PC-9 (cell line): ENCODE measurements around the gene FHAD1. TPM values are rescaled to one million over a fixed set of nuclear protein-coding genes. Genes with fewer than 3 reads are reported as not detected.

Experiments used
- BruUV-seq: library from RNA; stranded (reverse); fragments of 400-500 nt; replicated peaks from 2 replicates; lab custom pipeline; 2021; lab: Mats Ljungman, UMichigan
- CTCF ChIA-PET: fragments of 300-600 bp; sonication (Branson Sonifier 250); formaldehyde crosslinking; loops from one replicate; lab custom pipeline; 2022; ENCODE audit warnings: antibody characterized with exemption; lab: Charles Lee
- POLR2A ChIA-PET: fragments of 300-600 bp; sonication (Branson Sonifier 250); formaldehyde crosslinking; loops from one replicate; lab custom pipeline; 2022; ENCODE audit warnings: antibody characterized with exemption; ENCODE audit not compliant: unreplicated experiment; lab: Charles Lee
- DNase-seq, 2 experiments: peaks; one replicate each; pipeline versions ENCODE4 v3.0.0 to v3.0.0-alpha.2; 2015 to 2022; ENCODE audit warnings: mixed read lengths in 1 of 2
- H2AFZ ChIP-seq: fragments of 200-600 bp; sonication (generic); 2 replicates; pipeline ENCODE4 v1.8.1; 2017; ENCODE audit warnings: antibody characterized with exemption
- H3F3A ChIP-seq: fragments of 200-600 bp; sonication (generic); 2 replicates; pipeline ENCODE4 v1.8.1; 2017; ENCODE audit warnings: antibody characterized with exemption, mild to moderate bottlenecking, low read depth; ENCODE audit not compliant: insufficient read depth
- H3K27ac ChIP-seq: fragments of 200-600 bp; sonication (generic); 2 replicates; pipeline ENCODE4 v1.6.1; 2016; ENCODE audit warnings: mixed run types
- H3K27me3 ChIP-seq: fragments of 200-600 bp; sonication (generic); 2 replicates; pipeline ENCODE4 v1.6.1; 2016; ENCODE audit warnings: low read depth, mixed run types; ENCODE audit not compliant: insufficient read depth
- H3K36me3 ChIP-seq: fragments of 200-600 bp; sonication (generic); 2 replicates; pipeline ENCODE4 v1.6.1; 2016; ENCODE audit warnings: low read depth, mixed run types
- H3K4me1 ChIP-seq: fragments of 200-600 bp; sonication (generic); replicated peaks from 2 replicates; pipeline ENCODE4 v1.6.1; 2016; ENCODE audit warnings: mixed run types; ENCODE audit not compliant: insufficient read depth
- H3K4me2 ChIP-seq: fragments of 200-600 bp; sonication (generic); 2 replicates; pipeline ENCODE4 v1.6.1; 2017; ENCODE audit warnings: mixed run types
- H3K4me3 ChIP-seq: fragments of 200-600 bp; sonication (generic); 2 replicates; pipeline ENCODE4 v1.6.1; 2016; ENCODE audit warnings: mixed run types
- H3K79me2 ChIP-seq: fragments of 200-600 bp; sonication (generic); 2 replicates; pipeline ENCODE4 v1.6.1; 2017; ENCODE audit warnings: low read depth, mixed run types
- H3K9me2 ChIP-seq: fragments of 200-600 bp; sonication (generic); 2 replicates; pipeline ENCODE4 v1.8.1; 2017; ENCODE audit warnings: mild to moderate bottlenecking; ENCODE audit not compliant: insufficient read depth
- H3K9me3 ChIP-seq: fragments of 200-600 bp; sonication (generic); 2 replicates; pipeline ENCODE4 v1.8.1; 2016; ENCODE audit warnings: low read depth; ENCODE audit not compliant: insufficient read depth
- H4K20me1 ChIP-seq: fragments of 200-600 bp; sonication (generic); 2 replicates; pipeline ENCODE4 v1.8.1; 2017; ENCODE audit not compliant: insufficient read depth
- CTCF ChIP-seq: fragments of 200-600 bp; sonication (generic); conservative IDR thresholded peaks from 2 replicates; pipeline ENCODE4 v1.6.1; 2017; ENCODE audit warnings: mixed run types, antibody characterized with exemption, mild to moderate bottlenecking, moderate library complexity
- EZH2 ChIP-seq: fragments of 200-600 bp; sonication (generic); IDR thresholded peaks from 2 replicates; pipeline ENCODE4 v1.8.0; 2017; ENCODE audit warnings: antibody characterized with exemption, low read depth
- intact Hi-C: fragments of 100-400 bp; cut with micrococcal nuclease; formaldehyde crosslinking; loops from one replicate; pipeline ENCODE4 v1.10.0; 2022; ENCODE audit not compliant: unreplicated experiment
- total RNA-seq: library from RNA; stranded (reverse); gene quantifications from 2 replicates; pipeline ENCODE4 v1.2.3, GENCODE V29; 2021

FHAD1 gene
- total RNA-seq, 1 experiment from 2014 or later, result 6.9 TPM

- TF ChIP-seq EZH2 (no peak), CTCF (no peak)
- no peak for DNase-seq
- H3K9me2 ChIP-seq, result no peaks in the 10 kb centered on the region
- H3K27ac ChIP-seq, result 0 out of 2 replicates have a peak overlapping the region, but pooled peaks have one; percentile 44
- no peaks in the 10 kb centered on the region for H3K9me3 ChIP-seq
- no peak overlapping the region for H2AFZ ChIP-seq
- H3K4me1 ChIP-seq, result peaks cover 27% of the 10 kb centered on the region
- no peaks in the 10 kb centered on the region for H3K27me3 ChIP-seq
- BruUV-seq, result no TSS peak
- POLR2A ChIA-PET, result no interaction called here
- no peaks in the 10 kb centered on the region for H3K36me3 ChIP-seq
- intact Hi-C loops, result loop anchor here (1.0 to 5.0 kb wide), 3 partner anchors 102 to 288 kb away; no protein-coding TSS in a partner anchor
- peaks cover 47% of the 10 kb centered on the region for H3K79me2 ChIP-seq
- peaks cover 16% of the 10 kb centered on the region for H3F3A ChIP-seq
- CTCF ChIA-PET, result no interaction called here
- peaks cover 3% of the 10 kb centered on the region; the same call in 1 of the 2 replicates for H4K20me1 ChIP-seq
- no peak overlapping the region for H3K4me2 ChIP-seq
- H3K4me3 ChIP-seq, result no peak overlapping the region
These were observed 178.0 kb downstream of the FHAD1 start for GRCh38 chr1:15424981-15425380.

- CTCF ChIA-PET, result interaction anchor here (0.7 kb wide), 1 partner anchor 14 kb away, joined by 4 read pairs; no protein-coding TSS in a partner anchor
- TF ChIP-seq CTCF, result no peak
- no peak for TF ChIP-seq EZH2
These were observed 178.5 kb downstream of the FHAD1 start for GRCh38 chr1:15425521-15425920.

GRCh38 chr1:15425958-15426357 is 178.9 kb downstream of the FHAD1 start:
- Histone ChIP-seq H3K4me1 (peaks cover 27% of the 10 kb centered on the region), H3K36me3 (no peaks in the 10 kb centered on the region), H3K9me2 (no peaks in the 10 kb centered on the region), H3K79me2 (peaks cover 37% of the 10 kb centered on the region), H2AFZ (no peak overlapping the region), H3K27ac (no peak overlapping the region), H3F3A (peaks cover 26% of the 10 kb centered on the region), H3K4me3 (no peak overlapping the region), H3K4me2 (no peak overlapping the region), H4K20me1 (peaks cover 3% of the 10 kb centered on the region; the same call in 1 of the 2 replicates), H3K9me3 (no peaks in the 10 kb centered on the region), H3K27me3 (no peaks in the 10 kb centered on the region)
- DNase-seq, result no peak
- ChIA-PET CTCF (interaction anchor here (0.7 kb wide), 1 partner anchor 14 kb away, joined by 4 read pairs; no protein-coding TSS in a partner anchor), POLR2A (interaction anchor here (0.7 kb wide), 1 partner anchor 80 kb away, joined by 3 read pairs; no protein-coding TSS in a partner anchor)
- no peak for TF ChIP-seq CTCF
- no peak for TF ChIP-seq EZH2
- no TSS peak for BruUV-seq
- intact Hi-C loops, result no loop called here

More at GRCh38 chr1:15425521-15425920, 178.5 kb downstream of the FHAD1 start:
- Histone ChIP-seq H3K4me2 (no peak overlapping the region), H3K79me2 (peaks cover 41% of the 10 kb centered on the region), H3K4me3 (no peak overlapping the region), H4K20me1 (peaks cover 3% of the 10 kb centered on the region; the same call in 1 of the 2 replicates), H2AFZ (no peak overlapping the region), H3K9me3 (no peaks in the 10 kb centered on the region), H3K9me2 (no peaks in the 10 kb centered on the region), H3K27ac (no peak overlapping the region), H3K36me3 (no peaks in the 10 kb centered on the region), H3K4me1 (peaks cover 27% of the 10 kb centered on the region), H3K27me3 (no peaks in the 10 kb centered on the region), H3F3A (peaks cover 22% of the 10 kb centered on the region)
- BruUV-seq, result no TSS peak
- no peak for DNase-seq
- POLR2A ChIA-PET, result interaction anchor here (0.7 kb wide), 1 partner anchor 79 kb away, joined by 3 read pairs; no protein-coding TSS in a partner anchor
- intact Hi-C loops, result no loop called here
